T-helper 1 cell treated with Interleukin-12 subunit alpha and Interleukin-12 subunit beta and Interleukin-4 antibody, amounts not matched to agents 30 μg/mL and 1 μg/mL, for 36 hours (primary cell): ENCODE results near the gene CUL7.
"Not testable (repeated sequence)": the region's sequence is repeated elsewhere in the genome, so short reads cannot be mapped to it uniquely, and the experiment has no call there.

ENCODE experiments used
- H3K27ac Mint-ChIP-seq: one replicate; pipeline ENCODE4 v1.8.0; 2021; ENCODE audit warnings: mild to moderate bottlenecking, mixed read lengths
- H3K27me3 Mint-ChIP-seq: one replicate; pipeline ENCODE4 v1.8.0; 2021; ENCODE audit warnings: low read depth, mixed read lengths
- H3K36me3 Mint-ChIP-seq: one replicate; pipeline ENCODE4 v1.8.0; 2021; ENCODE audit warnings: low read depth, mixed read lengths
- H3K4me1 Mint-ChIP-seq: one replicate; pipeline ENCODE4 v1.8.0; 2021; ENCODE audit warnings: low read depth, mixed read lengths
- H3K4me3 Mint-ChIP-seq: one replicate; pipeline ENCODE4 v1.8.0; 2021; ENCODE audit warnings: mild to moderate bottlenecking, moderate library complexity, mixed read lengths
- H3K9me3 Mint-ChIP-seq: one replicate; pipeline ENCODE4 v1.8.0; 2021; ENCODE audit warnings: mixed read lengths

The CUL7 gene

GRCh38 chr6:43001843-43002242 lies 51.8 kb downstream of the CUL7 start:
- H3K4me3 Mint-ChIP-seq: no peak overlapping the region
- H3K9me3 Mint-ChIP-seq: no peaks in the 10 kb centered on the region
- H3K27me3 Mint-ChIP-seq: no peaks in the 10 kb centered on the region
- peaks cover 2% of the 10 kb centered on the region for H3K4me1 Mint-ChIP-seq
- H3K36me3 Mint-ChIP-seq: peaks cover 7% of the 10 kb centered on the region
- H3K27ac Mint-ChIP-seq: no peak overlapping the region

GRCh38 chr6:42998205-42998604 lies 55.4 kb downstream of the CUL7 start:
- H3K27me3 Mint-ChIP-seq, H3K36me3 Mint-ChIP-seq, H3K4me3 Mint-ChIP-seq, H3K9me3 Mint-ChIP-seq, H3K27ac Mint-ChIP-seq, H3K4me1 Mint-ChIP-seq: not testable (repeated sequence)

GRCh38 chr6:42996513-42996912 lies 57.1 kb downstream of the CUL7 start:
- Mint-ChIP-seq H3K27me3 (no peaks in the 10 kb centered on the region), H3K27ac (no peak overlapping the region), H3K36me3 (peaks cover 12% of the 10 kb centered on the region), H3K4me3 (no peak overlapping the region), H3K4me1 (peaks cover 3% of the 10 kb centered on the region), H3K9me3 (no peaks in the 10 kb centered on the region)

GRCh38 chr6:42993445-42993844 lies 60.2 kb downstream of the CUL7 start:
- Mint-ChIP-seq H3K9me3 (no peaks in the 10 kb centered on the region), H3K4me3 (no peak overlapping the region), H3K36me3 (peaks cover 19% of the 10 kb centered on the region), H3K4me1 (peaks cover 10% of the 10 kb centered on the region), H3K27ac (no peak overlapping the region), H3K27me3 (no peaks in the 10 kb centered on the region)

GRCh38 chr6:42989923-42990322 lies 63.7 kb downstream of the CUL7 start:
- no peak overlapping the region for H3K4me3 Mint-ChIP-seq
- H3K4me1 Mint-ChIP-seq: peaks cover 34% of the 10 kb centered on the region
- H3K36me3 Mint-ChIP-seq: peaks cover 23% of the 10 kb centered on the region
- no peaks in the 10 kb centered on the region for H3K27me3 Mint-ChIP-seq
- no peaks in the 10 kb centered on the region for H3K9me3 Mint-ChIP-seq
- H3K27ac Mint-ChIP-seq: no peak overlapping the region

- Mint-ChIP-seq H3K4me1 (peaks cover 40% of the 10 kb centered on the region), H3K36me3 (peaks cover 22% of the 10 kb centered on the region), H3K9me3 (no peaks in the 10 kb centered on the region), H3K27me3 (no peaks in the 10 kb centered on the region), H3K27ac (no peak overlapping the region), H3K4me3 (no peak overlapping the region)
Observed at GRCh38 chr6:42988486-42989020, 65.1 kb downstream of the CUL7 start.
